HepG2 (cell line): Measurements from ENCODE around the gene EYA2.

Source experiments
- ATAD3A ChIP-seq: sonication (generic); formaldehyde crosslinking; IDR thresholded peaks from 2 replicates; pipeline ENCODE4 v1.4.0; 2020; ENCODE audit warnings: missing genetic modification reagents
- CTCF ChIP-seq: sonication (generic); formaldehyde crosslinking; IDR thresholded peaks from 2 replicates; pipeline ENCODE4 v1.5.0; 2020; ENCODE audit warnings: mild to moderate bottlenecking, missing genetic modification reagents, moderate library complexity
- GTF2F1 ChIP-seq: fragments of 150-350 bp; IDR thresholded peaks from 2 replicates; pipeline ENCODE4 v1.6.1; 2014; ENCODE audit warnings: low read length
- HOMEZ ChIP-seq: IDR thresholded peaks from 2 replicates; pipeline ENCODE4 v1.6.1; 2016; ENCODE audit warnings: low read depth
- JUN ChIP-seq: sonication (generic); formaldehyde crosslinking; IDR thresholded peaks from 2 replicates; pipeline ENCODE4 v1.4.0; 2020; ENCODE audit warnings: mild to moderate bottlenecking, missing genetic modification reagents
- MNT ChIP-seq: fragments of 450-650 bp; IDR thresholded peaks from 2 replicates; pipeline ENCODE4 v1.6.1; 2016
- NFKBIZ ChIP-seq: IDR thresholded peaks from 2 replicates; pipeline ENCODE4 v1.6.1; 2018; ENCODE audit warnings: missing genetic modification reagents, missing compliant biosample characterization
- POLR2A ChIP-seq, 2 experiments: IDR thresholded peaks; 2 replicates each; pipeline ENCODE4 v1.6.1; 2011; ENCODE audit warnings: low read depth in 2 of 2, low read length in 2 of 2, mild to moderate bottlenecking in 1 of 2, moderate library complexity in 1 of 2; ENCODE audit not compliant: insufficient read depth in 1 of 2
- SMAD1 ChIP-seq: sonication (generic); formaldehyde crosslinking; IDR thresholded peaks from 2 replicates; pipeline ENCODE4 v1.4.0; 2020; ENCODE audit warnings: missing genetic modification reagents, low read depth, mild to moderate bottlenecking, borderline replicate concordance
- ZBTB14 ChIP-seq: sonication (generic); formaldehyde crosslinking; IDR thresholded peaks from 2 replicates; pipeline ENCODE4 v1.4.0; 2020; ENCODE audit warnings: missing genetic modification reagents
- ZKSCAN1 ChIP-seq: fragments of 150-350 bp; IDR thresholded peaks from 2 replicates; pipeline ENCODE4 v1.6.1; 2014; ENCODE audit warnings: low read length
- ZNF138 ChIP-seq: sonication (generic); formaldehyde crosslinking; IDR thresholded peaks from 2 replicates; pipeline ENCODE4 v1.5.0; 2020; ENCODE audit warnings: mild to moderate bottlenecking, low read depth, missing genetic modification reagents
- ZNF253 ChIP-seq: sonication (generic); formaldehyde crosslinking; IDR thresholded peaks from 2 replicates; pipeline ENCODE4 v1.8.0; 2022; ENCODE audit warnings: mild to moderate bottlenecking, missing genetic modification reagents, borderline replicate concordance

- no peak for TF ChIP-seq MNT
- no peak for TF ChIP-seq GTF2F1
- no peak for TF ChIP-seq ZKSCAN1
- no peak for TF ChIP-seq ZNF253 (CRISPR knock-in tag)
- peak; percentile 9 to 56; a peak in 1 of 4 replicates for TF ChIP-seq POLR2A (IDR thresholded peaks at IDR 0.05; ENCODE audit: insufficient read depth in 1 of 2, low read depth in 2 of 2, low read length in 2 of 2)
- TF ChIP-seq CTCF (CRISPR knock-in tag): no peak
- TF ChIP-seq ATAD3A (CRISPR knock-in tag): no peak
- no peak for TF ChIP-seq SMAD1
- peak; percentile 74; the same call in 1 of the 2 replicates for TF ChIP-seq HOMEZ (CRISPR knock-in tag)
- TF ChIP-seq JUN (CRISPR knock-in tag): peak; percentile 38; the same call in 1 of the 2 replicates
- TF ChIP-seq ZBTB14 (CRISPR knock-in tag): 0 out of 2 replicates have a peak, but pooled peaks have one; percentile 7
- no peak for TF ChIP-seq ZNF138 (CRISPR knock-in tag)
- TF ChIP-seq NFKBIZ (CRISPR knock-in tag): no peak
Measured at GRCh38 chr20:47202733-47203667, 308.4 kb downstream of the EYA2 start.
